GM12878 (cell line): ENCODE results near the gene CMTM2.

ENCODE experiments used
- BMI1 ChIP-seq: fragments of 450-650 bp; IDR thresholded peaks from 2 replicates; pipeline ENCODE4 v1.6.1; 2016; ENCODE audit warnings: mild to moderate bottlenecking, moderate library complexity, borderline replicate concordance
- EP300 ChIP-seq, 2 experiments: fragments of 150-350 bp in 1 of 2; IDR thresholded peaks; 2 replicates each; pipeline ENCODE4 v1.6.1; 2011 to 2012; ENCODE audit warnings: low read depth in 2 of 2, low read length in 2 of 2, borderline replicate concordance in 1 of 2, improper control_type of control experiment in 1 of 2, inconsistent platforms in 1 of 2; ENCODE audit not compliant: control insufficient read depth in 1 of 2
- FOXM1 ChIP-seq: IDR thresholded peaks from 2 replicates; pipeline ENCODE4 v1.6.1; 2012; ENCODE audit warnings: low read depth, mild to moderate bottlenecking, inconsistent platforms, low read length, moderate library complexity
- HCFC1 ChIP-seq: fragments of 150-350 bp; IDR thresholded peaks from 2 replicates; pipeline ENCODE4 v1.6.1; 2014; ENCODE audit warnings: low read length
- RAD21 ChIP-seq: IDR thresholded peaks from 2 replicates; pipeline ENCODE4 v1.6.1; 2011; ENCODE audit warnings: mild to moderate bottlenecking, low read depth, low read length, moderate library complexity; ENCODE audit not compliant: insufficient read depth
- TF ChIP-seq, protein P1 (sequence below): IDR thresholded peaks from 2 replicates; pipeline ENCODE4 v1.6.1; 2011; ENCODE audit warnings: low read depth, mild to moderate bottlenecking, low read length, moderate library complexity, borderline replicate concordance; ENCODE audit errors: extremely low read depth
- TF ChIP-seq, protein P2 (sequence below): IDR thresholded peaks from 2 replicates; pipeline ENCODE4 v1.6.1; 2012; ENCODE audit warnings: low read depth, low read length, improper control_type of control experiment

DNA sequence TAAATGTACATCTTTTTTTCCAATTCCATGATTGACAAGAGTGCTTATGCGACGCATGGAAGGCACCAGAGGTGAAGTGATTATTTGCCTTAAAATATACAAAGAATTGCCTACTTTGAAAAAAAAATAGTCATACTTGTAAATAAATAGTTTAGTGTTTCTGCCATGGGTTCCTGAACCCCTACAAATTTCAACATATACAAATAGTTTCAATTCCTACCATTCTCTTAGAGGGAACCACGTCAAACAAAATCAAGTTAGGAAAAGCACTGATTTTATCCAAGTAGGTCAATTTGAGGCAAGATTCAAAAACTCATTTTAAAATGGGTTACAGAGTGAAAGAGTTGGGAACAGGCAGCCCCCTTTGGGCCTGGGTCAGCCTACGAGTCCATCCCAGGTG is 36.9 kb downstream of the CMTM2 start:
- TF ChIP-seq FOXM1, result no peak
- no peak for TF ChIP-seq HCFC1
- TF ChIP-seq BMI1, result no peak
- no peak for TF ChIP-seq RAD21
- TF ChIP-seq, protein P1, sequence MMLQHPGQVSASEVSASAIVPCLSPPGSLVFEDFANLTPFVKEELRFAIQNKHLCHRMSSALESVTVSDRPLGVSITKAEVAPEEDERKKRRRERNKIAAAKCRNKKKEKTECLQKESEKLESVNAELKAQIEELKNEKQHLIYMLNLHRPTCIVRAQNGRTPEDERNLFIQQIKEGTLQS, result no peak
- TF ChIP-seq EP300 (IDR thresholded peaks at IDR 0.05; ENCODE audit: borderline replicate concordance in 1 of 2, control insufficient read depth in 1 of 2, low read depth in 2 of 2, low read length in 2 of 2), result no peak
- TF ChIP-seq, protein P2, sequence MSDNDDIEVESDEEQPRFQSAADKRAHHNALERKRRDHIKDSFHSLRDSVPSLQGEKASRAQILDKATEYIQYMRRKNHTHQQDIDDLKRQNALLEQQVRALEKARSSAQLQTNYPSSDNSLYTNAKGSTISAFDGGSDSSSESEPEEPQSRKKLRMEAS, result no peak
